Measurements from ENCODE around the gene SALL3.

DNA sequence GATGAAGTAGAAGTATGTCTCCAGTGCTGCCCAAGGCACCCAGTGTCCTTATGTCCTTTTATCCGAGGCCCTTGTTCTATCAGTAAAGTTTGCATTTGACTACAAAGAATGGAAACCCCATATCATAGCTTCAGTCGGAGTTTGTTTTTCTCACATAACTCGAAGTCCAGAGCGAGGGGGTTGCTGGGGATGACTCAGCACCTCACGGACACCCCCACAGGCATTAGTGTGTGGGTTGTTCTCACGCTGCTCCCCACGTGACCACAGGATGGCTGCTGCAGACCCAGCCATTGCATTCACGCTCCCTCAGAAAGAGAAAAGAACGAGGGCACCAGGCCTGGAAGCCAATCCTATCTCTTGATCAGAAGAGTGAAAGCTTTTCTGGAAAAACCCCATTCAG lies 27.8 kb downstream of the SALL3 start:
- TF ChIP-seq, protein P1, sequence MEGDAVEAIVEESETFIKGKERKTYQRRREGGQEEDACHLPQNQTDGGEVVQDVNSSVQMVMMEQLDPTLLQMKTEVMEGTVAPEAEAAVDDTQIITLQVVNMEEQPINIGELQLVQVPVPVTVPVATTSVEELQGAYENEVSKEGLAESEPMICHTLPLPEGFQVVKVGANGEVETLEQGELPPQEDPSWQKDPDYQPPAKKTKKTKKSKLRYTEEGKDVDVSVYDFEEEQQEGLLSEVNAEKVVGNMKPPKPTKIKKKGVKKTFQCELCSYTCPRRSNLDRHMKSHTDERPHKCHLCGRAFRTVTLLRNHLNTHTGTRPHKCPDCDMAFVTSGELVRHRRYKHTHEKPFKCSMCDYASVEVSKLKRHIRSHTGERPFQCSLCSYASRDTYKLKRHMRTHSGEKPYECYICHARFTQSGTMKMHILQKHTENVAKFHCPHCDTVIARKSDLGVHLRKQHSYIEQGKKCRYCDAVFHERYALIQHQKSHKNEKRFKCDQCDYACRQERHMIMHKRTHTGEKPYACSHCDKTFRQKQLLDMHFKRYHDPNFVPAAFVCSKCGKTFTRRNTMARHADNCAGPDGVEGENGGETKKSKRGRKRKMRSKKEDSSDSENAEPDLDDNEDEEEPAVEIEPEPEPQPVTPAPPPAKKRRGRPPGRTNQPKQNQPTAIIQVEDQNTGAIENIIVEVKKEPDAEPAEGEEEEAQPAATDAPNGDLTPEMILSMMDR (conservative IDR thresholded peaks at IDR 0.05): no peak
- TF ChIP-seq ZFX (IDR thresholded peaks at IDR 0.05): no peak

All from C4-2B (cell line).